Cardiac muscle cell (in vitro differentiated cells and primary cell): Measurements from ENCODE around the gene PPIG. TPM values are rescaled to one million over a fixed set of nuclear protein-coding genes. Genes with fewer than 3 reads are reported as not detected.
"Not testable (repeated sequence)": the region's sequence is repeated elsewhere in the genome, so short reads cannot be mapped to it uniquely, and the experiment has no call there.

ENCODE experiments used
- DNase-seq, 2 donors: peaks; one replicate each; pipeline versions ENCODE4 v3.0.0 to v3.0.0-alpha.2; 2010 to 2017; ENCODE audit warnings: low read depth in 1 of 2, low spot score in 1 of 2
- H3K27ac ChIP-seq: fragments of 200-600 bp; sonication (generic); 2 replicates; pipeline ENCODE4 v1.5.1; 2016
- H3K27me3 ChIP-seq: fragments of 200-600 bp; sonication (generic); 2 replicates; pipeline ENCODE4 v1.6.0; 2016; ENCODE audit warnings: control low read depth
- H3K36me3 ChIP-seq: fragments of 200-600 bp; sonication (generic); 2 replicates; pipeline ENCODE4 v1.5.1; 2016; ENCODE audit warnings: control low read depth
- H3K4me1 ChIP-seq: fragments of 200-600 bp; sonication (generic); 2 replicates; pipeline ENCODE4 v1.8.1; 2017; ENCODE audit warnings: low read depth, mild to moderate bottlenecking, mixed run types
- H3K4me3 ChIP-seq: fragments of 200-600 bp; sonication (generic); 2 replicates; pipeline ENCODE4 v1.5.1; 2016; ENCODE audit warnings: mild to moderate bottlenecking
- H3K9me3 ChIP-seq: fragments of 200-600 bp; sonication (generic); 2 replicates; pipeline ENCODE4 v1.5.1; 2017; ENCODE audit warnings: low read depth, mild to moderate bottlenecking, control low read depth
- CTCF ChIP-seq: IDR thresholded peaks from 2 replicates; pipeline ENCODE4 v1.5.1; 2012; ENCODE audit warnings: low read depth, mild to moderate bottlenecking, low read length
- polyA plus RNA-seq: library from polyadenylated mRNA; unstranded; fragments of >200 nt; fragmentation: Nextera tagmentation; extraction: Ambion mirVana; gene quantifications from 2 replicates; pipeline ENCODE4 v1.2.1, GENCODE V29; 2016
- total RNA-seq: library from RNA; depleted of rRNA; stranded (reverse); fragments of >200 nt; gene quantifications from 2 replicates; pipeline ENCODE4 v1.2.3, GENCODE V29; 2016

PPIG gene
- total and polyA plus RNA-seq, 2 experiments from 2014 or later, result 24.7 to 70.0 TPM

- Histone ChIP-seq H3K4me3 (no peak overlapping the region), H3K9me3 (no peaks in the 10 kb centered on the region), H3K36me3 (no peaks in the 10 kb centered on the region), H3K4me1 (peaks cover 14% of the 10 kb centered on the region), H3K27ac (no peak overlapping the region), H3K27me3 (peaks cover 13% of the 10 kb centered on the region)
- no peak for TF ChIP-seq CTCF
- DNase-seq, result no peak
Observed at GRCh38 chr2:169583518-169583917, 633 bp upstream of the PPIG start.

- peaks cover 14% of the 10 kb centered on the region for H3K4me1 ChIP-seq
- no peak for DNase-seq
- no peak for TF ChIP-seq CTCF
- peak overlapping the region; percentile 97 for H3K27ac ChIP-seq
- H3K4me3 ChIP-seq, result peak overlapping the region; percentile 71
- no peaks in the 10 kb centered on the region for H3K27me3 ChIP-seq
- no peaks in the 10 kb centered on the region for H3K36me3 ChIP-seq
- H3K9me3 ChIP-seq, result no peaks in the 10 kb centered on the region
Observed at GRCh38 chr2:169585673-169586072, 1.5 kb downstream of the PPIG start.

DNA sequence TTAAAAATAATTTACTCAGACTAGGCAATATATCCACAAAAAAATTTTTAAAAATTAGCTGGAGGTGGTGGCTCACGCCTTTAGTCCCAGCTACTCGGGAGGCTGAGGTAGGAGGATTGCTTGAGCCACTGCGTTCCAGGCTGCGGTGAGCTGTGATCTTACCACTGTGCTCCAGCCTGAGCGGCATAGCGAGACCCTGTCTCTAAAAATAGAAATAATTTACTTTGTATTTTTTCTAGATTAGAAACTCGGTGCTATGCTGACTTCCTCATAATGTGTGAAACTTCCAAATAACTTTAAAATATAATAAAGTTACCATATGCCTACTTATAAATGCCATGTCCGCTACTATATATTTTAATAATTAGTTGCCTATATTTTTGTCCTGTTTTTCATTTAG is 6.7 kb downstream of the PPIG start:
- Histone ChIP-seq H3K36me3 (no peaks in the 10 kb centered on the region), H3K4me3 (no peak overlapping the region), H3K9me3 (no peaks in the 10 kb centered on the region), H3K27me3 (no peaks in the 10 kb centered on the region), H3K27ac (no peak overlapping the region), H3K4me1 (peaks cover 9% of the 10 kb centered on the region)
- no peak for TF ChIP-seq CTCF
- no peak for DNase-seq

DNA sequence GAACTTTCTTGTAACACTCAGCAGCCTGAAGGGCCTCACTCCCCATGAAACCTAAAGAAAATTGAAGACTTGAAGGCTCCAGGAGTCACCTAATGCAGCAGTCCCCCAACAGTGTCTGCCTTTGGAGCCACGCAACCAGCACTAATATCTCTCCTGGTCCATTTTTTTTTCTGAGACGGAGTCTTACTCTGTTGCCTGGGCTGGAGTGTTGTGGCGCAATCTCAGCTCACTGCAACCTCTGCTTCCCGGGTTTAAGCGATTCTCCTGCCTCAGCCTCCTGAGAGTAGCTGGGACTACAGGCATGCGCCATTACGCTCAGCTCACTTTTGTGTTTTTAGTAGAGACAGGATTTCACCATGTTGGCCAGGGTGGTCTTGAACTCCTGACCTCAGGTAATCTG is 12.4 kb downstream of the PPIG start:
- not testable (repeated sequence) for H3K4me3 ChIP-seq, H3K27ac ChIP-seq, H3K27me3 ChIP-seq, DNase-seq, H3K4me1 ChIP-seq, H3K36me3 ChIP-seq, H3K9me3 ChIP-seq

- H3K9me3 ChIP-seq, result no peaks in the 10 kb centered on the region
- H3K27me3 ChIP-seq, result no peaks in the 10 kb centered on the region
- TF ChIP-seq CTCF, result no peak
- H3K4me1 ChIP-seq, result no peaks in the 10 kb centered on the region
- no peak for DNase-seq
- no peak overlapping the region for H3K4me3 ChIP-seq
- H3K36me3 ChIP-seq, result peaks cover 7% of the 10 kb centered on the region
- no peak overlapping the region for H3K27ac ChIP-seq
Observed at GRCh38 chr2:169598982-169599381, 14.8 kb downstream of the PPIG start.

DNA sequence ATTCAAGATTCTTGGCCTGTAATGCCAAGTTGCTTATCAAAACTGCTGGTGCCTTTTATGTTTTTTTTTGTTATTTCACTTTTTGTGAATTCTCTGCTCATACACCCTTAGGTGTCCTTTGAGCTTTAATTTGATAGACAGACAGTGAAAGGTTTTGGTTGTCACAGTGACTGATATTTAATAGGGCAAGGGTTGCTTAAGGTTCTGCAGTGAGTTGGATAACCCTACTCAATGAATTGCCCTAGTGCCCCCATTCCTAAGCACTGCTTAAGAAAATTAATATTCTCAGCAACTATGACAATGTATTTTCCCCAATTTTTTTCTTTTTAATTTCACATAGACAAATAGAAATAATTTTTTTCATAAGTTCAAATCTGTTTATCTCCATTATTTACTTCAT is 15.4 kb downstream of the PPIG start:
- Histone ChIP-seq H3K4me3 (no peak overlapping the region), H3K27ac (no peak overlapping the region), H3K9me3 (no peaks in the 10 kb centered on the region), H3K4me1 (no peaks in the 10 kb centered on the region), H3K36me3 (peaks cover 7% of the 10 kb centered on the region), H3K27me3 (no peaks in the 10 kb centered on the region)
- no peak for TF ChIP-seq CTCF
- no peak for DNase-seq
